HUES48 (cell line): Measurements from ENCODE around the gene TAF4.
"Not testable (repeated sequence)": the region's sequence is repeated elsewhere in the genome, so short reads cannot be mapped to it uniquely, and the experiment has no call there.

ENCODE experiments used
- H3K27ac ChIP-seq: one replicate; pipeline ENCODE4 v1.7.0; 2013; ENCODE audit warnings: low read depth, low read length, inconsistent platforms
- H3K27me3 ChIP-seq: 2 replicates; pipeline ENCODE4 v1.6.1; 2013; ENCODE audit warnings: mild to moderate bottlenecking, low read length; ENCODE audit not compliant: control insufficient read depth, insufficient read depth
- H3K36me3 ChIP-seq: 2 replicates; pipeline ENCODE4 v1.6.1; 2013; ENCODE audit warnings: low read length; ENCODE audit not compliant: control insufficient read depth, insufficient read depth
- H3K4me1 ChIP-seq: 2 replicates; pipeline ENCODE4 v1.6.1; 2013; ENCODE audit warnings: mild to moderate bottlenecking, low read length; ENCODE audit not compliant: control insufficient read depth, insufficient read depth
- H3K4me3 ChIP-seq: 2 replicates; pipeline ENCODE4 v1.5.1; 2013; ENCODE audit warnings: mild to moderate bottlenecking, low read depth, low read length
- H3K9ac ChIP-seq: 2 replicates; pipeline ENCODE4 v1.6.1; 2013; ENCODE audit warnings: mild to moderate bottlenecking, low read depth, low read length, moderate library complexity
- H3K9me3 ChIP-seq: 2 replicates; pipeline ENCODE4 v1.6.1; 2013; ENCODE audit warnings: low read length; ENCODE audit not compliant: control insufficient read depth, insufficient read depth

TAF4 gene

DNA sequence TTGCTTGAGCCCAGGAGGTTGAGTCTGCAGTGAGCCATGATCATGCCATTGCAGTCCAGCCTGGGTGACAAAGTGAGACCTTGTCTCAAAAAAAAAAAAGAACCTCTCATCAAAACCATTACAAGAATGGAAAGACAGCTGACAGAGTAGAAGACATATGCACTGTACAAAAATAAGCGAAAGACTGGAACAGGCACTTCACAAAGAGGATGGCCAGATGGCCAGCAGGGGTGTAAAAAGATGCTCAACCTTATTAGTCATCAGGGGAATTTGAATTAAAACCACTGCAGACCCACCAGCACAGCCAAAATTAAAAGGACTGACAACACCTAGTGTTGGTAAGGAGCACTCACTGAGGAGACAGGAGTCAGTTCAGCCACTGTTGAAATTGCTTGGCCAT is 13.5 kb upstream of the TAF4 start:
- Histone ChIP-seq H3K4me1 (no peaks in the 10 kb centered on the region), H3K4me3 (no peak overlapping the region), H3K27me3 (no peaks in the 10 kb centered on the region), H3K9me3 (peaks cover 18% of the 10 kb centered on the region; the same call in 1 of the 2 replicates), H3K9ac (no peak overlapping the region), H3K36me3 (no peaks in the 10 kb centered on the region), H3K27ac (no peak overlapping the region)

DNA sequence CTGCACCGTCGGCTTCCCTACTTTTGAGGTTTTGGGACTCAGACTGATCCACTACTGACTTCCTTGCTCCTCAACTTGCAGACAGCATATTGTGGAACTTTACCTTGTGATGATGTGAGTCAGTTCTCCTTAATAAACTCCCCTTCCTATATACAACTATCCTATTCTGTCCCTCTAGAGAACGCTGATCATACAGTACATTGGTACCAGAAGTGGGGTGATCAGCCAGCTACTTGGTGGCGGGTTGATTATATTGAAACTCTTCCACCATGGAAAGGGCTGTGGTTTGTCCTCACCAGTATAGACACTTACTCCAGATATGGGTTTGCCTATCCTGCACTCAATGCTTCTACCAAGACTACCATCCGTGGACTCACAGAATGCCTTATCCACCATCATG is 7.6 kb upstream of the TAF4 start:
- Histone ChIP-seq H3K27me3 (no peaks in the 10 kb centered on the region), H3K4me3 (no peak overlapping the region), H3K36me3 (no peaks in the 10 kb centered on the region), H3K4me1 (no peaks in the 10 kb centered on the region), H3K27ac (no peak overlapping the region), H3K9ac (no peak overlapping the region), H3K9me3 (peaks cover 28% of the 10 kb centered on the region)

DNA sequence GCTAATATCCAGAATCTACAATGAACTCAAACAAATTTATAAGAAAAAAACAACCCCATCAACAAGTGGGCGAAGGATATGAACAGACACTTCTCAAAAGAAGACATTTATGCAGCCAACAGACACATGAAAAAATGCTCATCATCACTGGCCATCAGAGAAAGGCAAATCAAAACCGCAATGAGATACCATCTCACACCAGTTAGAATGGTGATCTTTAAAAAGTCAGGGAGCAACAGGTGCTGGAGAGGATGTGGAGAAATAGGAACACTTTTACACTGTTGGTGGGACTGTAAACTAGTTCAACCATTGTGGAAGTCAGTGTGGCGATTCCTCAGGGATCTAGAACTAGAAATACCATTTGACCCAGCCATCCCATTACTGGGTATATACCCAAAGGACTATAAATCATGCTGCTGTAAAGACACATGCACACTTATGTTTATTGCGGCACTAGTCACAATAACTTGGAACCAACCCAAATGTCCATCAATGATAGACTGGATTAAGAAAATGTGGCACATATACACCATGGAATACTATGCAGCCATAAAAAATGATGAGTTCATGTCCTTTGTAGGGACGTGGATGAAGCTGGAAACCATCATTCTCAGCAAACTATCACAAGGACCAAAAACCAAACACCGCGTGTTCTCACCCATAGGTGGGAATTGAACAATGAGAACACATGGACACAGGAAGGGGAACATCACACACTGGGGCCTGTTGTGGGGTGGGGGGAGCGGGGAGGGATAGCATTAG is 6.2 kb upstream of the TAF4 start:
- H3K27me3 ChIP-seq, H3K9ac ChIP-seq, H3K36me3 ChIP-seq, H3K4me3 ChIP-seq, H3K4me1 ChIP-seq, H3K27ac ChIP-seq: not testable (repeated sequence)
- peaks cover 28% of the 10 kb centered on the region for H3K9me3 ChIP-seq

DNA sequence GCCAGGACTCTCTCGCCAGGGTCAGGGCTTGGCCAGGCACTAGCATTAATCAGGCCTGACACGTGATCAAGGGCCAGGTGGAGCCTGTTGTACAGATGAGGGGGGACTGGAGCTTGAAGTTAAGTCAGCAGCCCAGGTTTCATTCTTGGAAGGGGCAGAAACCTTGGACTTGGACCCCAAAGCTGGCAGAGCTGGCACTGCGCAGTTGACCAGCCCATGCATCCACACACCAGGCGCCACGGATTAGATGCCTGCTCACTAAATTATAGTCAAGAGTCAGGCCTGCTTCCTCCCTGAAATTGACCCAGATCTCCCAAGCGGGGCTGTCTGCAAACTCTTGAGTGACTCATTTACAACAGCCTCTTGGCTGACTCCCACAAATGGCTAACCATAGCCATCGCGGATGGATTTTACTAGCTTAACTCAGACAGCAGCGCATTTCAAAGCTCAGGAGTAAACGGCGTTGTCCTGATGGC is 4.1 kb upstream of the TAF4 start:
- no peak overlapping the region for H3K27ac ChIP-seq

DNA sequence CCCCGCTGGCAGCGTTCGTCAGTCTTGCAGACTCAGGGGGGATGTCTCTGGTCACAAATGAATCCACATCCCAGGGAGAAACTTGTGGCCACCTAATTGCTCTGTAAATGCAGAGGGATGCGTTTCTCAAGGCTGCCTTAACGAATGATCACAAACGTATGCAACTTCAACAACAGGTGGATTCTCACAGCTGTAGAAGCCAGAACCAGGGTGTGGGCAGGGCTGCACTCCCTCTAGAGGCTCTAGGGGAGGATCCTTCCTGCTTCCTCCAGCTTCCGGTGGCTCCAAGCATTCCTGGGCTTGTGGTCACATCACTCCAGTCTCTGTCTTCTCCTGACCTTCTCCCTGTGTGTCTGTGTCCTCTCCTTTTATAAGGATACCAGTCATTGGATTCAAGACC is 3.3 kb upstream of the TAF4 start:
- Histone ChIP-seq H3K9me3 (peaks cover 8% of the 10 kb centered on the region; the same call in 1 of the 2 replicates), H3K4me1 (peaks cover 15% of the 10 kb centered on the region), H3K27ac (no peak overlapping the region), H3K4me3 (no peak overlapping the region), H3K9ac (no peak overlapping the region), H3K36me3 (no peaks in the 10 kb centered on the region), H3K27me3 (no peaks in the 10 kb centered on the region)

More for the DNA sequence above, 4.1 kb upstream of the TAF4 start:
- no peaks in the 10 kb centered on the region for H3K27me3 ChIP-seq
- H3K36me3 ChIP-seq, result no peaks in the 10 kb centered on the region
- H3K4me3 ChIP-seq, result no peak overlapping the region
- no peak overlapping the region for H3K9ac ChIP-seq
- H3K4me1 ChIP-seq, result peaks cover 13% of the 10 kb centered on the region
- H3K9me3 ChIP-seq, result peaks cover 15% of the 10 kb centered on the region

DNA sequence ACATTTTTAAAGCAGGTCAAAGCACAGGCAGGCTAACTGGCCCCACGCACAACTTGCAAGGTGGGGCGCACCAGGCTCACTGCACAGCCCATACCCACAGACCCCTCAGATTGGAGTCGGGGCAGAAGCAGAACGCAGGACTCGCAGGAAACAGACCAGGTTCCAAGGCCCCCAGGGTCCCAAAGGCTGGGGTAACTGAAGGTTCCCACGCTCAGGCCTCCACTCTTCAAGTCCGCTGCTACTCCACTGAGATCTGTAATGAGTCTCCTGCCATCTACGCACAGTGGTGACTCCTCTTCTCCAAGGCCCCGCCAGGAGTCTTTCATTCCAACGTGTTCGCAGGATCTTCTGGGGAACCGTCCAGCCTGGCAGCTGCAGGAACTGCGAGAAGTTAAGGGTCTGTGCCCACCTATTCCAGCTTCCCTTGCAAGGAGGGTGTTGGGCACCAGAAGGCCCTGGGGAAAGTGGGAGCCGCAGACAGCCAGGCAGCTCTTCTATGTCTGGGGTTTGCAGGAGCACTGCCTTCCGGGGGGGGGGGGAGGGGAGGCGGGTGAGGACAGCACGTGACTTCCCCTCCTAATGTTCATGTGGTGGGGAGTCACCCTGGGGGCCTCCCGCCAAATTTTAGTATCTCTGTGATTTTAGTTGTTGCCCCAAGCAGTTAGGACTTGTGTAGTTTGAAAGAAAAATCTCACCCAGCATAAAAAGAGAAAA is 2.0 kb upstream of the TAF4 start:
- no peak overlapping the region for H3K9ac ChIP-seq
- peaks cover 2% of the 10 kb centered on the region for H3K36me3 ChIP-seq
- H3K27me3 ChIP-seq, result no peaks in the 10 kb centered on the region
- H3K4me3 ChIP-seq, result no peak overlapping the region
- H3K4me1 ChIP-seq, result peaks cover 23% of the 10 kb centered on the region
- H3K27ac ChIP-seq, result no peak overlapping the region
- H3K9me3 ChIP-seq, result no peaks in the 10 kb centered on the region

DNA sequence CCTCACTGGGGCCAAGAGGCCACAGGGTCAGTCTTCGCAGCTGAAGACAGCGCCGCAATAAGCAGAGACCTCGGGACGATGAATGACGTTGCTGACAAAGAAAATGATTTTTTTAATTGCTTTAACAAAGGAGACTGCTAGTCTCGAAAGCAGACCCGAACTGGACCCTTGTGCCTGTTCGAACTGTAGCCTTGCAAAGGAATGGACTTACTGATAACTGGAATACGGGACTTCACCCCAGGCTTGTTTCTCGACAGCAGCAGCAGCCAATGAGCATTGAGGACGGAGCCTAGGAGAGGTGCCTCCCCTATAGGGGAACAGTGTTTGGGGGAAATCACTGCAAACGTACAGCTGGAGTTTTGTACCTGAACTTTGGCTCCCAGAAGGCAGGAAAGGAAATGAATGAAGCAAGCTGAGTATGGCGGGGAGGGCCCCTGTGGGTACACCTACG is 1.3 kb upstream of the TAF4 start:
- Histone ChIP-seq H3K27ac (peak overlapping the region; percentile 77), H3K36me3 (peaks cover 8% of the 10 kb centered on the region), H3K9ac (peak overlapping the region; percentile 83), H3K9me3 (no peaks in the 10 kb centered on the region), H3K4me1 (peaks cover 26% of the 10 kb centered on the region), H3K4me3 (peak overlapping the region; percentile 71), H3K27me3 (no peaks in the 10 kb centered on the region)

DNA sequence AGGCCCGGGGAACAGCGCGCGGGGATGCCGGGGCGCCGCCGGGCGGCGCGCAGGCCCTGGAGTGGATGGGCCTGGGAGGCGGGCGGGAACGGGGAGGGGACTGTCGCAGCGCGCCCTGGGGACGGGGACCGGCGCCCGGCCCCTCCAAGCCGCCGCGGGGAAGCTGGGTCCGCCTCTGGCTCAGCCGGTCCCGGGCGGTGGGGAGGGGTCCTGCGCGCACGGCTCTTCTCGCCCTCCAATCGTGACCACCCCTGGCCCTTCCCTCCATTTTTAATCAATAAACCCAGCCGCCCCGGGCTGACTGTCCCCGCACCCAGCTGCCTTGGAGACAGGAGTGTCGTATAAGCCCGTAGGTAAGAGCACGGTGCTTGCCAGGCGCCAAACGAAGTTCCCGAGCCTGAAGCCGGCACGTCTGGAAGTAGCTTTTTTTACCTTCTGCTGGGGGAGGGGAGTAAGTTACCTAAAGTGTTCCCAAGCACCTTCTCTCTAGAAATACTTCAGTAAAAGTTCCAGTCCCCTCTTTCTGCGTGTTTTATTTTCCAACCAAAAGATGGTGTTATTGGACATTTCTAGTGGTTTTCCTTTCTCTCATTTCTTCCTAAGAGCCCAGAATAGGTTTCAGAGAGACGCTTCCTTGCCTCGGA is 780 bp upstream of the TAF4 start:
- H3K27ac ChIP-seq, result peak overlapping the region; percentile 77
- peaks cover 13% of the 10 kb centered on the region for H3K36me3 ChIP-seq
- no peaks in the 10 kb centered on the region for H3K9me3 ChIP-seq
- H3K9ac ChIP-seq, result peak overlapping the region; percentile 83
- peaks cover 26% of the 10 kb centered on the region for H3K4me1 ChIP-seq
- peak overlapping the region; percentile 71 for H3K4me3 ChIP-seq
- H3K27me3 ChIP-seq, result no peaks in the 10 kb centered on the region

DNA sequence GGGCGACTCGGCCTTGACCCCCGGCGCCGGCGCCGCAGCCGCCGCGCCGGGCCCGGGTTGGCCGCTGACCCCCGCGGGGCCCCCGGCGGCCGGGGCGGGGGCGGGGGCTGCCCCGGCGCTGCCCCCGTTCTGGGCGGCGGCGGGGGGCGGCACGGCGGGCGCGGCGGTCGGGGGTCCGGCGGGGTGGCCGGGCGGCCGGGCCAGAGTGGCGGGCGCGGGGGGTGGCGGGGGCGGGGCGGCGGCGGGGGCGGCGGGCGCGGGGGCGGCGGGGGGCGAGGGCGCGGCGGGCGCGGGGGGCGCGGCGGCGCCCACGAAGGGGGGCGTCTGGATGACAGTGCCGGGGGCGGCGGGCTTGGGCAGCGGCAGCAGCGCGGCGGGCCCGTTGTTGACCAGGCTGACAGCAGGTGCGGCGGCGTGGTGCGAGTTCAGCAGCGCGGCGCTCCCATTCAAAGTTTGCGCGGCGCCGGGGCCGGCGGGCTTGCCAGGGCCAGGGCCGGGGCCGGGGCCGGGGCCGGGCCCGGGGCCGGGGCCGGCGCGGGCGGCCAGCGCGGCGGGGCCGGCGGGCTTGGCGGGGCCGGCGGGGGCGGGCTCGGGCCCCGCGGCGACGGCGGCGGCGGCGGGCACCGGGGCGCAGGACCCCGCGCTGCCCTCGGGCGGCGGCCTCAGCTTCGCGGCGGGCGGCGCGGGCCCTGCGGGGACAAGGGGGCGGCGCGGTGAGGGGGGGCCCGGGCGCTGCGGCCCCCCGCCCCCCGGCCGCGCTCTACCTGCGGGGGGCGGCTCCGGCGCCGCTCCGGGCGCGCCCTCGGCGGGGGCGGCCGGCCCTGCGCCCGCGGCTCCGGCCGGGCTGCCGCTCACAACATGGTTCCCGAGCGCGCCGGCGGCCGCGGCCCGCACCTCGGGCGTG is 659 bp downstream of the TAF4 start:
- peak overlapping the region; percentile 83; the same call in 1 of the 2 replicates for H3K9ac ChIP-seq
- peak overlapping the region; percentile 86 for H3K27ac ChIP-seq
- H3K9me3 ChIP-seq, result no peaks in the 10 kb centered on the region
- H3K4me1 ChIP-seq, result peaks cover 26% of the 10 kb centered on the region
- no peaks in the 10 kb centered on the region for H3K27me3 ChIP-seq
- H3K36me3 ChIP-seq, result peaks cover 17% of the 10 kb centered on the region
- peak overlapping the region; percentile 83; the same call in 1 of the 2 replicates for H3K4me3 ChIP-seq

DNA sequence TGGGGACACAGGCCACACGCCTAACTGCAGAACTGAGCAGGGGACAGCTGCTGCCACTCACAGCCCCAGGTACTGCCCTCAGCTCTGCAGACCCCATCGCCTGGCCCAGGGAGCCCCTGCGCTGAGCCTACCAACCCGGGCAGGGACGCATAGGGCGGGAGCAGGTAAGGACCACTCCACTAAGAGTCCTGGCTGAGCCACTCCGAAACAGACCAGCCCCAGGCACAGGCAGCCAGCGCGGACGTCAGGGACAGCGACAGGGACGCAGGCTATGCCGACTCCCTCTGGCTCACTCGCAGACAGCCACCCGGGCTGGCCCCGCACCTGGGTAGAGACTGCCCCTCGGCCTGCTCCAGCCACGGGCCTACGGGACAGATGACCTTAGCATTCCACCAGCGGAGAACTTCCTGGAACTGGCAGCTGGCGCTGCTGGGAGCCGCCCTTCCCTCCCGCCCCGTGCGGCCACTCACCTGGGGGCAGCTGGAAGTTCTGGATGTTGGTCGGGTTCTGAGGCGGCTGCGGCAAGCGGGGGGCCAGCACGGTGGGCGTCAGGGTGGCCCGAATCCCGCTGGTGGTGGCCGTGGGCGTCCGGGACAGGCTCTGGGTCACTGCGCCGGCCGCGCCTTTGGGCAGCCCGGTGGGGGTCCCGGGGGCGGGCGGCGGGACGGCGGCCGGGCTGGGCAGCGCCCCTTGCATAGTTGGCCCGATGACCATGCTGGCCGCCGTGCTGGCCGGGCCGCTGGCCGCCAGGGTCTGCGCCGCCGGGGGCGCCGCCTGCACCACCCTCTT is 1.5 kb downstream of the TAF4 start:
- Histone ChIP-seq H3K9me3 (no peaks in the 10 kb centered on the region), H3K27me3 (no peaks in the 10 kb centered on the region), H3K9ac (no peak overlapping the region), H3K36me3 (peaks cover 24% of the 10 kb centered on the region), H3K27ac (no peak overlapping the region), H3K4me3 (peak overlapping the region; percentile 52), H3K4me1 (peaks cover 26% of the 10 kb centered on the region)
